ENCODE results near the gene MDK.

- no peak for TF ChIP-seq CTCF (IDR thresholded peaks at IDR 0.05)
- TF ChIP-seq POLR2A (IDR thresholded peaks at IDR 0.05), result no peak
Measured at GRCh38 chr11:46353698-46354097, 27.8 kb upstream of the MDK start.

All from right lobe of liver (tissue), 4 donors.